ENCODE data around the gene NCKAP5.

NCKAP5 gene

DNA sequence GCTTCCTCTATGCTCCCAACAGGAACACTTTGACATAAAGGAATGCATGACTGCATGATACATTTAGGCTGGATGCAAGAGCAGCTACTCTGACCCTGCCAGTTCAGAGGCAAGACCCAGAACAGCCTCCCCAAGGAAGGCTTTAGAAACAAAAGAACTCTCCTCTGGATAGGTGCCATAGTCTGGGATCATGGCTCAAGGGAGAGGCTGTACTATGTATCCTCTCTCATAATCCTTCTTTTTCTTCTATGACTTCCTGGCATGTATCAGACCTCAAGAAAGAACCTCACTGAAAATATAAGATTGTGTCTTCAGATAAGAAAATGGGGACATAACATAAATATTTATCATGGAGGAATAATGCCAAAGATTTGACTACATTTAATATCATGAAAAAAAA, 704.3 kb downstream of the NCKAP5 start:
- H3K27me3 ChIP-seq = no peaks in the 10 kb centered on the region
- no peaks in the 10 kb centered on the region for H3K36me3 ChIP-seq
- H3K4me3 ChIP-seq (ENCODE audit: low read depth, low read length) = no peak overlapping the region
- no peaks in the 10 kb centered on the region for H3K9me3 ChIP-seq
- no peak for DNase-seq
- H3K4me1 ChIP-seq = no peaks in the 10 kb centered on the region
- TF ChIP-seq, protein P1, sequence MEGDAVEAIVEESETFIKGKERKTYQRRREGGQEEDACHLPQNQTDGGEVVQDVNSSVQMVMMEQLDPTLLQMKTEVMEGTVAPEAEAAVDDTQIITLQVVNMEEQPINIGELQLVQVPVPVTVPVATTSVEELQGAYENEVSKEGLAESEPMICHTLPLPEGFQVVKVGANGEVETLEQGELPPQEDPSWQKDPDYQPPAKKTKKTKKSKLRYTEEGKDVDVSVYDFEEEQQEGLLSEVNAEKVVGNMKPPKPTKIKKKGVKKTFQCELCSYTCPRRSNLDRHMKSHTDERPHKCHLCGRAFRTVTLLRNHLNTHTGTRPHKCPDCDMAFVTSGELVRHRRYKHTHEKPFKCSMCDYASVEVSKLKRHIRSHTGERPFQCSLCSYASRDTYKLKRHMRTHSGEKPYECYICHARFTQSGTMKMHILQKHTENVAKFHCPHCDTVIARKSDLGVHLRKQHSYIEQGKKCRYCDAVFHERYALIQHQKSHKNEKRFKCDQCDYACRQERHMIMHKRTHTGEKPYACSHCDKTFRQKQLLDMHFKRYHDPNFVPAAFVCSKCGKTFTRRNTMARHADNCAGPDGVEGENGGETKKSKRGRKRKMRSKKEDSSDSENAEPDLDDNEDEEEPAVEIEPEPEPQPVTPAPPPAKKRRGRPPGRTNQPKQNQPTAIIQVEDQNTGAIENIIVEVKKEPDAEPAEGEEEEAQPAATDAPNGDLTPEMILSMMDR (IDR thresholded peaks at IDR 0.05; ENCODE audit: low read depth, low read length) = no peak

DNA sequence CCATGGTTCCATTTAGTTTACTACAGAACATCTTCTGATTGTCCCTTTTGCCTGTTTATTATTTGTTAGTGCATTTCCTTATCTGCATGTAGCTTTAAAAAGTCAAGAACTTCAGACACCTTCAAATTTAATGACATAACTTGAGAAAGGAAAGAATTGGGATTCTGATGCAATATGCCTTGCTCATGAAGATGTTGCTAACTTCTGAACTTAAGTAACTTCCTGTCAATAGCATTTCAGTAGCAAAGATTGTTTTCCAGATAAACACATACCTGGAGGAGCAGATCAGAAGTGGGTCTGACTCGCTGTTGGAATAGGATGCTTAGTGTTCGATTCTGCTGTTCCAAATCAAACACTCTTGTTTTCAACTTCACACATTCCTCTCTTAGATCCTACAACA, 708.0 kb downstream of the NCKAP5 start:
- Histone ChIP-seq H3K9me3 (no peaks in the 10 kb centered on the region), H3K36me3 (no peaks in the 10 kb centered on the region), H3K27me3 (no peaks in the 10 kb centered on the region), H3K4me1 (no peaks in the 10 kb centered on the region), H3K4me3 (ENCODE audit: low read depth, low read length) (no peak overlapping the region)
- no peak for DNase-seq
- TF ChIP-seq, protein P1 (IDR thresholded peaks at IDR 0.05; ENCODE audit: low read depth, low read length) = no peak

DNA sequence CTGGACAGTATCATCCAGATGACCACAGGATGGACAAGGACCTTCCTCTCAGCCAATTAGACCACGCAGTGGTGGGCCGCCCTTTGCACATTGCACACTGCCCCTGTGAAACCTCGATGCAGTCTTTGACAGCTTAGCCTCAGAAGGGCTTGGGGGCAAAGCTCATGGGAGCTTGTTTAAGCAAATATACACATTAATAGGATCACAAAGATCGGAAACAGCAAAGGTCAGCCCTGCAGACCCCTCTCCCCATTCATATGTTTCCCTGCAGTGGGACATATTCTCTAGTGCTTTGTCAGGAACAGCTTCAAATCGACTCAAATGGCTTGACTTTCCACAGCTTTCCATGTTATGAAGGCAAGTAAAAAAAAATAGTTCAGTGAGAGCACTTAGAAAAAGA, 708.7 kb downstream of the NCKAP5 start:
- TF ChIP-seq, protein P1 (IDR thresholded peaks at IDR 0.05; ENCODE audit: low read depth, low read length) = no peak
- H3K4me3 ChIP-seq (ENCODE audit: low read depth, low read length) = no peak overlapping the region
- DNase-seq = no peak
- H3K27me3 ChIP-seq = no peaks in the 10 kb centered on the region
- H3K36me3 ChIP-seq = no peaks in the 10 kb centered on the region
- H3K4me1 ChIP-seq = no peaks in the 10 kb centered on the region
- H3K9me3 ChIP-seq = no peaks in the 10 kb centered on the region

DNA sequence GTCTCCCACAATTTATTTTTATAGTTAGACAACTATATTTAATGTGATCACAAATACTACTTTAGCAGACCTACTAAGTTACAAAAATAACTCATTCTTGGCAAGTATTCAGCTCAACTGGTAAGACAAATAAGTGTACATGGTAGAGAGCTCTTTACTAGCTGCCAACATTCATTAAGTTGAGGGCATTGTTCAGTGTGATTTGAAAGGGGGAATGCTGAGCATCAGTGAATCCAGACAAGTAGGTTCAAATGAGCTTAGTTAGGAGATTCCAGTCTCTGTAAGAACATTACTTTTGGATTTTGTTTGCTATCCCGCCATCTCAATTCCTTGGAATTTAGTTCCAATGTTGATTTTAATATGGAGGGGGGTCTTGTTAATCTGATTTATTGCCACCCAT, 710.9 kb downstream of the NCKAP5 start:
- DNase-seq = no peak
- Histone ChIP-seq H3K9me3 (no peaks in the 10 kb centered on the region), H3K36me3 (no peaks in the 10 kb centered on the region), H3K27me3 (no peaks in the 10 kb centered on the region), H3K4me1 (no peaks in the 10 kb centered on the region), H3K4me3 (ENCODE audit: low read depth, low read length) (no peak overlapping the region)
- TF ChIP-seq, protein P1 (IDR thresholded peaks at IDR 0.05; ENCODE audit: low read depth, low read length) = no peak

DNA sequence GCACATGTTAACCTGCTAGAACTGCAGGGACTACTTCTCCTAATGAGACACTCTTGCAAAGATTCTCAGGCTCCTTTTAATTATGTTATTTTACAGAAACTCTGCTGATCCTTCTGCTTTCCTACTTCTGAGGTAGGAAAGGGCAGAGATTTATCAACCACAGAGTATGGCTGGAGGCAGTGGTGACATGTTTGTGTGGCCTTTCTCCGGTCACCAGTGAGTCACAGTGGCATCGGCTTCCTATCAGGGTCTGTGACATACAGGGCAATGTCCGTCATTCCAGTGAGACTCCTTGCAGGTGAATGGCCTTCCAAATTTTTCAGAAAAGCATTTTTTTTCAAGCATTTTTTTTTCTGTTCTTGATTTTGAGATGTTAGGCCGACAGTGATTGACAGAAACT, 717.6 kb downstream of the NCKAP5 start:
- Histone ChIP-seq H3K27me3 (no peaks in the 10 kb centered on the region), H3K4me1 (no peaks in the 10 kb centered on the region), H3K4me3 (ENCODE audit: low read depth, low read length) (no peak overlapping the region), H3K9me3 (no peaks in the 10 kb centered on the region), H3K36me3 (no peaks in the 10 kb centered on the region)
- TF ChIP-seq, protein P1 (IDR thresholded peaks at IDR 0.05; ENCODE audit: low read depth, low read length) = no peak
- no peak for DNase-seq

DNA sequence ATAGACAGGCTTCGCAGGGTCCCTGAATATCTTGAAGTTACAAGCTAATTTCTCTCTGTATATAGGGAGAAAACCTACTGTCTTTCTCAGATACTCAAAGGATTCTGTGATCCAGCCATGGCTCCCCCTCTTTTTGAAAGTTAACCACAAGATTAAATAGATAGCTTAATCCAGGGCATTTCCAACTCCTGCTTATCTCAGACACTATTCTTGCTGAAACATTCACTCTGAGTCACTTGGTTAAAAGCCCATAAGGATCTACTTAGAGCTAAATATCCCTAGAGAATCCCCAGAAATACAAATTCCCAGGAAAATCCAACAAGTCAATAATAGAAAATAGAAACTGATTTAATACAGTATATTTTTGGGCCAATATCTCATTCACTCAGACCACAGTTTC, 719.1 kb downstream of the NCKAP5 start:
- TF ChIP-seq, protein P1 (IDR thresholded peaks at IDR 0.05; ENCODE audit: low read depth, low read length) = no peak
- no peaks in the 10 kb centered on the region for H3K4me1 ChIP-seq
- DNase-seq = no peak
- H3K4me3 ChIP-seq (ENCODE audit: low read depth, low read length) = no peak overlapping the region
- H3K27me3 ChIP-seq = no peaks in the 10 kb centered on the region
- no peaks in the 10 kb centered on the region for H3K36me3 ChIP-seq
- no peaks in the 10 kb centered on the region for H3K9me3 ChIP-seq

Data from BE2C (cell line).